H1 (cell line): ENCODE results near the gene SOAT2. TPM values are rescaled to one million over a fixed set of nuclear protein-coding genes. Genes with fewer than 3 reads are reported as not detected.
"Not testable (repeated sequence)": the region's sequence is repeated elsewhere in the genome, so short reads cannot be mapped to it uniquely, and the experiment has no call there.

Source experiments
- CTCF ChIA-PET: fragments of 300-600 bp; sonication (Branson Sonifier 250); formaldehyde crosslinking; loops from one replicate; lab custom pipeline; 2021; ENCODE audit not compliant: partially characterized antibody; lab: Charles Lee
- POLR2A ChIA-PET: fragments of 300-600 bp; sonication (Branson Sonifier 250); formaldehyde crosslinking; loops from one replicate; lab custom pipeline; 2021; ENCODE audit warnings: inconsistent platforms; ENCODE audit not compliant: partially characterized antibody; lab: Charles Lee
- DNase-seq, 2 experiments: peaks; one replicate each; pipeline versions ENCODE4 v3.0.0 to v3.0.0-alpha.2; 2010 to 2022; ENCODE audit warnings: low spot score in 2 of 2, low read depth in 1 of 2, mixed read lengths in 1 of 2
- FAIRE-seq: peaks from 2 replicates; lab custom pipeline; 2011; peaks lifted over from hg19 to GRCh38; lab: Jason Lieb, UNC
- H2AFZ ChIP-seq: 2 replicates; pipeline ENCODE4 v1.8.1; 2012; ENCODE audit warnings: low read length, inconsistent platforms
- H2AK5ac ChIP-seq: 2 replicates; pipeline ENCODE4 v1.6.1; 2013; ENCODE audit warnings: low read depth, low read length
- H2BK120ac ChIP-seq: replicated peaks from 2 replicates; pipeline ENCODE3; 2013; ENCODE audit warnings: low read depth, low read length, inconsistent platforms
- H2BK12ac ChIP-seq: 2 replicates; pipeline ENCODE4 v1.6.1; 2013; ENCODE audit warnings: low read depth, low read length
- H2BK15ac ChIP-seq: 2 replicates; pipeline ENCODE4 v1.6.1; 2013; ENCODE audit warnings: low read length
- H2BK20ac ChIP-seq: 2 replicates; pipeline ENCODE4 v1.6.1; 2013; ENCODE audit warnings: low read length
- H2BK5ac ChIP-seq: 2 replicates; pipeline ENCODE4 v1.6.1; 2013; ENCODE audit warnings: low read depth, low read length
- H3K14ac ChIP-seq: 2 replicates; pipeline ENCODE4 v1.6.1; 2013; ENCODE audit warnings: inconsistent platforms; ENCODE audit not compliant: insufficient read length
- H3K18ac ChIP-seq: 2 replicates; pipeline ENCODE4 v1.6.1; 2013; ENCODE audit warnings: low read length; ENCODE audit errors: extremely low read depth
- H3K23ac ChIP-seq: 2 replicates; pipeline ENCODE4 v1.6.1; 2013; ENCODE audit warnings: inconsistent platforms; ENCODE audit not compliant: insufficient read length
- H3K23me2 ChIP-seq: 2 replicates; pipeline ENCODE4 v1.6.1; 2013; ENCODE audit warnings: low read depth, low read length
- H3K27ac ChIP-seq: 2 replicates; pipeline ENCODE4 v1.6.1; 2011; ENCODE audit warnings: low read depth, low read length, inconsistent platforms
- H3K27me3 ChIP-seq, 4 experiments: replicated peaks in 1 of 4; 1 replicate in 1 of 4; 2 replicates in 3 of 4; pipeline versions ENCODE4 v1.6.1 to v1.8.1; 2011 to 2013; ENCODE audit warnings: low read length in 3 of 4, mild to moderate bottlenecking in 3 of 4, inconsistent platforms in 2 of 4, mixed read lengths in 2 of 4, moderate library complexity in 1 of 4; ENCODE audit not compliant: control insufficient read depth in 3 of 4, insufficient read depth in 3 of 4; ENCODE audit errors: extremely low read depth in 1 of 4
- H3K36me3 ChIP-seq, 4 experiments: 2 replicates each; pipeline versions ENCODE4 v1.6.1 to v1.8.1; 2011 to 2013; ENCODE audit warnings: mild to moderate bottlenecking in 4 of 4, low read length in 3 of 4, moderate library complexity in 2 of 4, control low read depth in 1 of 4, inconsistent platforms in 1 of 4; ENCODE audit not compliant: insufficient read depth in 4 of 4, control insufficient read depth in 2 of 4
- H3K4ac ChIP-seq: replicated peaks from 2 replicates; pipeline ENCODE3; 2013; ENCODE audit warnings: low read length, low read depth, mixed read lengths, inconsistent platforms; ENCODE audit not compliant: insufficient read length
- H3K4me1 ChIP-seq, 4 experiments: replicated peaks in 1 of 4; 1 replicate in 1 of 4; 2 replicates in 3 of 4; pipeline versions ENCODE4 v1.6.1 to v1.8.1; 2011 to 2013; ENCODE audit warnings: low read length in 3 of 4, inconsistent platforms in 2 of 4, mixed read lengths in 1 of 4; ENCODE audit not compliant: insufficient read depth in 4 of 4, control insufficient read depth in 3 of 4
- H3K4me2 ChIP-seq, 2 experiments: 2 replicates each; pipeline versions ENCODE4 v1.6.1 to v1.8.1; 2011 to 2013; ENCODE audit warnings: low read depth in 2 of 2, low read length in 2 of 2, control low read depth in 1 of 2, inconsistent platforms in 1 of 2, mild to moderate bottlenecking in 1 of 2; ENCODE audit not compliant: insufficient read depth in 1 of 2
- H3K4me3 ChIP-seq, 4 experiments: fragments of 200-600, 300-600 bp in 1 of 4; sonication (generic), shearing (Covaris generic), sonication (Bioruptor Twin) in 1 of 4; 2 replicates each; pipeline versions ENCODE4 v1.5.1 to v1.8.1; 2011 to 2016; ENCODE audit warnings: low read length in 4 of 4, low read depth in 3 of 4, control low read depth in 2 of 4, inconsistent platforms in 2 of 4, mild to moderate bottlenecking in 2 of 4, mixed read lengths in 1 of 4, moderate library complexity in 1 of 4; ENCODE audit not compliant: insufficient read depth in 2 of 4; ENCODE audit errors: extremely low read depth in 1 of 4
- H3K56ac ChIP-seq: replicated peaks from 2 replicates; pipeline ENCODE3; 2013; ENCODE audit warnings: low read depth, mild to moderate bottlenecking, mixed read lengths, low read length, inconsistent platforms; ENCODE audit not compliant: insufficient read length
- H3K79me1 ChIP-seq: 2 replicates; pipeline ENCODE4 v1.6.1; 2013; ENCODE audit warnings: low read depth, low read length, control low read depth
- H3K79me2 ChIP-seq, 2 experiments: 2 replicates each; pipeline versions ENCODE4 v1.6.1 to v1.8.1; 2012 to 2013; ENCODE audit warnings: low read length in 2 of 2, mild to moderate bottlenecking in 2 of 2, inconsistent platforms in 1 of 2; ENCODE audit not compliant: insufficient read depth in 2 of 2, control insufficient read depth in 1 of 2
- H3K9ac ChIP-seq, 4 experiments: replicated peaks in 1 of 4; 1 replicate in 1 of 4; 2 replicates in 3 of 4; pipeline versions ENCODE4 v1.6.1 to v1.8.1; 2011 to 2013; ENCODE audit warnings: low read depth in 3 of 4, low read length in 3 of 4, control low read depth in 2 of 4, mild to moderate bottlenecking in 2 of 4, moderate library complexity in 2 of 4, inconsistent platforms in 1 of 4; ENCODE audit errors: extremely low read depth in 1 of 4
- H3K9me3 ChIP-seq, 2 experiments: 2 replicates each; pipeline versions ENCODE4 v1.6.1 to v1.8.1; 2012 to 2013; ENCODE audit warnings: mild to moderate bottlenecking in 2 of 2, moderate library complexity in 2 of 2, control low read depth in 1 of 2, inconsistent platforms in 1 of 2, low read depth in 1 of 2, low read length in 1 of 2, mixed read lengths in 1 of 2; ENCODE audit not compliant: insufficient read depth in 2 of 2
- H4K20me1 ChIP-seq, 2 experiments: replicated peaks in 1 of 2; 2 replicates each; pipeline versions ENCODE3 to v1.8.1; 2011 to 2013; ENCODE audit warnings: inconsistent platforms in 2 of 2, low read length in 2 of 2, mild to moderate bottlenecking in 1 of 2; ENCODE audit not compliant: insufficient read depth in 2 of 2, control insufficient read depth in 1 of 2
- H4K5ac ChIP-seq: 2 replicates; pipeline ENCODE4 v1.6.1; 2013; ENCODE audit warnings: low read length, low read depth, mixed read lengths, inconsistent platforms; ENCODE audit not compliant: insufficient read length
- H4K8ac ChIP-seq: 2 replicates; pipeline ENCODE4 v1.8.0; 2013; ENCODE audit warnings: mild to moderate bottlenecking, moderate library complexity, low read length, inconsistent platforms; ENCODE audit not compliant: insufficient read depth; ENCODE audit errors: extremely low read depth
- H4K91ac ChIP-seq: replicated peaks from 2 replicates; pipeline ENCODE3; 2013; ENCODE audit warnings: low read length, mixed read lengths, inconsistent platforms; ENCODE audit not compliant: insufficient read length
- WGBS, 2 experiments: shearing (Covaris generic) in 1 of 2; methylation state at CpG; one replicate each; pipeline versions ENCODE4 v1.1.6 to v1.1.7; 2013 to 2015; ENCODE audit warnings: low lambda C conversion rate in 2 of 2, mixed read lengths in 2 of 2, inconsistent platforms in 1 of 2, low coverage in 1 of 2, missing lambda C conversion rate in 1 of 2; ENCODE audit not compliant: insufficient replicate concordance in 2 of 2, insufficient coverage in 1 of 2, insufficient read length in 1 of 2; ENCODE audit errors: extremely low coverage in 1 of 2, missing lambda C conversion rate in 1 of 2; 5-methylcytosine and 5-hydroxymethylcytosine counted together
- polyA plus RNA-seq, 7 experiments: library from polyadenylated mRNA; depleted of rRNA in 3 of 7; stranded (reverse) in 5 of 7; unstranded in 2 of 7; fragments of >200 nt in 5 of 7; fragments of 200-250 nt in 2 of 7; gene quantifications; 1 replicate in 5 of 7; 2 replicates in 1 of 7; 4 replicates in 1 of 7; pipeline versions ENCODE4 v1.2.1 to v1.2.3, GENCODE V29; 2011 to 2013; ENCODE audit warnings: missing spikeins in 2 of 7, mixed read lengths in 2 of 7
- total RNA-seq: library from RNA; stranded (reverse); fragmentation: NEBNext Ultra II Directional; extraction: Animal tissue kit (Norgen Biotek cat#: 25700); gene quantifications from 2 replicates; pipeline ENCODE4 v1.2.1, GENCODE V29; 2021

SOAT2 gene
- total and polyA plus RNA-seq, 2 of the 8 experiments (the other 6 are each of a cell fraction or from before 2014, with no cell fraction given): 0.08 TPM; not detected in 1

GRCh38 chr12:53095596-53095895, 7.7 kb upstream of the SOAT2 start:
- not testable (repeated sequence) for H3K56ac ChIP-seq, H2AFZ ChIP-seq, H4K91ac ChIP-seq, H3K4ac ChIP-seq, H4K8ac ChIP-seq, H2BK120ac ChIP-seq, FAIRE-seq, H4K5ac ChIP-seq, H2BK12ac ChIP-seq, H3K36me3 ChIP-seq, H3K79me1 ChIP-seq, H3K9ac ChIP-seq, H3K14ac ChIP-seq, H2BK5ac ChIP-seq, H3K23ac ChIP-seq, H3K4me3 ChIP-seq, H3K79me2 ChIP-seq, H2BK15ac ChIP-seq, H2AK5ac ChIP-seq, DNase-seq, H3K27ac ChIP-seq, H3K9me3 ChIP-seq, H4K20me1 ChIP-seq, H3K18ac ChIP-seq
- ChIA-PET CTCF (interaction anchor here (0.6 to 19.1 kb wide), 5 partner anchors 20 to 83 kb away, joined by 3 to 531 read pairs (median 42); partner anchors contain the start of gene SPRYD3), POLR2A (interaction anchor here (2.9 kb wide), 1 partner anchor 16 kb away, joined by 13 read pairs; the partner anchor contains the start of gene SPRYD3)
- 97% methylated on average over 3 of the region's 3 CpGs; no CpG with 5 or more reads in 1 of the 2 experiments for WGBS, 2 experiments
- Histone ChIP-seq H3K27me3 (peaks cover 0 to 27% (median 16%) of the 10 kb centered on the region in 4 experiments; a peak in 5 of 7 replicates), H2BK20ac (0 out of 2 replicates have a peak overlapping the region, but pooled peaks have one; percentile 72), H3K4me2 (peak overlapping the region in 1 of 2 experiments; percentile 95; a peak in 1 of 4 replicates), H3K4me1 (peaks cover 4 to 22% (median 5%) of the 10 kb centered on the region in 4 experiments), H3K23me2 (peaks cover 28% of the 10 kb centered on the region)
